Neuronal stem cell (in vitro differentiated cells): ENCODE measurements around the gene POC1A.

Experiments used
- DNase-seq: peaks from one replicate; pipeline ENCODE4 v3.0.0-alpha.2; 2013; ENCODE audit warnings: low spot score
- H2AFZ ChIP-seq: one replicate; pipeline ENCODE4 v1.6.1; 2013; ENCODE audit warnings: mild to moderate bottlenecking, low read length, inconsistent platforms
- H2AK5ac ChIP-seq: 2 replicates; pipeline ENCODE4 v1.6.1; 2013; ENCODE audit warnings: low read depth, mild to moderate bottlenecking, inconsistent platforms, low read length, moderate library complexity, mixed read lengths
- H2BK120ac ChIP-seq: 2 replicates; pipeline ENCODE4 v1.6.1; 2013; ENCODE audit warnings: low read depth, mild to moderate bottlenecking, inconsistent platforms, low read length, moderate library complexity, mixed read lengths
- H2BK12ac ChIP-seq: one replicate; pipeline ENCODE4 v1.6.1; 2013; ENCODE audit warnings: low read length, inconsistent platforms
- H2BK15ac ChIP-seq: 2 replicates; pipeline ENCODE4 v1.6.1; 2013; ENCODE audit warnings: mild to moderate bottlenecking, low read length, inconsistent platforms, mixed read lengths
- H2BK5ac ChIP-seq: one replicate; pipeline ENCODE4 v1.6.1; 2013; ENCODE audit warnings: inconsistent platforms, mild to moderate bottlenecking, low read length, moderate library complexity
- H3K14ac ChIP-seq: one replicate; pipeline ENCODE4 v1.6.1; 2013; ENCODE audit warnings: low read length, inconsistent platforms
- H3K18ac ChIP-seq: 2 replicates; pipeline ENCODE4 v1.6.1; 2013; ENCODE audit warnings: low read length, inconsistent platforms
- H3K23ac ChIP-seq: 2 replicates; pipeline ENCODE4 v1.6.1; 2013; ENCODE audit warnings: low read depth, mild to moderate bottlenecking, mixed read lengths, low read length, inconsistent platforms; ENCODE audit not compliant: poor library complexity
- H3K27ac ChIP-seq: replicated peaks from 3 replicates; pipeline ENCODE4 v1.5.1; 2013; ENCODE audit warnings: low read length, inconsistent platforms
- H3K27me3 ChIP-seq, 3 experiments: 2 replicates each; pipeline ENCODE4 v1.6.1; 2013; ENCODE audit warnings: low read length in 3 of 3, mild to moderate bottlenecking in 2 of 3, inconsistent platforms in 1 of 3, low read depth in 1 of 3, mixed read lengths in 1 of 3, moderate library complexity in 1 of 3; ENCODE audit not compliant: control insufficient read depth in 3 of 3, insufficient read depth in 3 of 3
- H3K36me3 ChIP-seq, 2 donors: replicated peaks in 1 of 2; 2 replicates each; pipeline ENCODE4 v1.6.1; 2013; ENCODE audit warnings: low read length in 2 of 2; ENCODE audit not compliant: control insufficient read depth in 2 of 2, insufficient read depth in 2 of 2
- H3K4ac ChIP-seq: 2 replicates; pipeline ENCODE4 v1.6.1; 2013; ENCODE audit warnings: inconsistent platforms, mild to moderate bottlenecking, low read length, moderate library complexity
- H3K4me1 ChIP-seq, 2 donors: 1 replicate in 1 of 2; 2 replicates in 1 of 2; pipeline ENCODE4 v1.6.1; 2013; ENCODE audit warnings: low read length in 2 of 2, low read depth in 1 of 2; ENCODE audit not compliant: control insufficient read depth in 2 of 2, insufficient read depth in 1 of 2
- H3K4me2 ChIP-seq: one replicate; pipeline ENCODE4 v1.6.1; 2013; ENCODE audit warnings: mild to moderate bottlenecking, low read length, inconsistent platforms; ENCODE audit not compliant: insufficient read depth, poor library complexity, severe bottlenecking
- H3K4me3 ChIP-seq, 2 donors: 2 replicates each; pipeline ENCODE4 v1.5.1; 2013; ENCODE audit warnings: low read length in 2 of 2, mild to moderate bottlenecking in 2 of 2, inconsistent platforms in 1 of 2, moderate library complexity in 1 of 2
- H3K79me1 ChIP-seq: one replicate; pipeline ENCODE4 v1.6.1; 2013; ENCODE audit warnings: low read depth, mild to moderate bottlenecking, inconsistent platforms, low read length, moderate library complexity
- H3K9ac ChIP-seq: one replicate; pipeline ENCODE4 v1.6.1; 2013; ENCODE audit warnings: mild to moderate bottlenecking, low read depth, low read length, inconsistent platforms; ENCODE audit not compliant: poor library complexity
- H3K9me3 ChIP-seq, 2 donors: replicated peaks in 1 of 2; 2 replicates each; pipeline versions ENCODE3 to v1.6.1; 2013; ENCODE audit warnings: low read length in 2 of 2, mild to moderate bottlenecking in 2 of 2, inconsistent platforms in 1 of 2, low read depth in 1 of 2, mixed read lengths in 1 of 2, moderate library complexity in 1 of 2; ENCODE audit not compliant: control insufficient read depth in 2 of 2, insufficient read depth in 1 of 2
- H4K8ac ChIP-seq: one replicate; pipeline ENCODE4 v1.6.1; 2013; ENCODE audit warnings: low read depth, mild to moderate bottlenecking, inconsistent platforms, low read length, moderate library complexity
- H4K91ac ChIP-seq: one replicate; pipeline ENCODE4 v1.6.1; 2013; ENCODE audit warnings: low read length, low read depth, mild to moderate bottlenecking, inconsistent platforms; ENCODE audit not compliant: poor library complexity
- WGBS, 2 donors: extraction: QIAGEN DNeasy Blood & Tissue Kit; methylation state at CpG; one replicate each; pipeline ENCODE4 v1.1.7; 2013; ENCODE audit warnings: missing lambda C conversion rate in 2 of 2, mixed read lengths in 1 of 2; ENCODE audit not compliant: insufficient read length in 2 of 2, insufficient replicate concordance in 1 of 2; ENCODE audit errors: extremely low coverage in 2 of 2; 5-methylcytosine and 5-hydroxymethylcytosine counted together

POC1A gene

DNA sequence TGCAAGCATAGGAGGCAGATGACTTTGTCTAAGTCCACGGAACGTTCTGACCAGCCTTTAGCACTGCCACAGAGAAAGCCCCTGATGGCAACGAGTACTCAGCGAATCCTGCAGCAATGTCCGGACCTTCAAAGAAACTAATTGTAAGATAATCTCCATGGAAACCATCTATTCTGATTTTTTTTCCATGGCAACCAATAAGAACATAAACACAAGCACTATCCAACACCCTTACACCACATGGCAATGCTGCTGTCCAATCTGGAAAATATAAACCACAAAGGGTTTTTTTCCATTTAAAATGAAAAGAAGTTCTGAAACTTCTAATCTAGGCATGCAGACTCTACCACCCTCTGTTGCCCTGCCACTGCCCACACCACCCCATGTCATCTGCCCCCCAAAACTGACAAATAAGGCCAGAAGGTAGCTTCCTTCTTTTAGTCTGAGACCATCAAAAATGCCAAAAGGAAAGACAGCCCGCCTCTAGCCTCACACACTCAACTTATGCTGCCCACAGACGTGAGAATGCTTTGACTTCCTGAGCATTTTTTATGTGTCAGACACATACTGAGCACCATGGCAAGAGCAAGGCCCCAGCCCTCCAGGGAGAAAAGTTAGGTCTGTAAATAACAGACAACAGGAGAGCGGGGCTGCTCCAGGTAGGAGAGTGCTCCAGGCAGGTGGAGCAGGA lies 44.5 kb downstream of the POC1A start:
- no CpG with 5 or more reads among the region's 8 CpGs for WGBS, 2 donors
- H3K9ac ChIP-seq: peak overlapping the region; percentile 30
- H2AK5ac ChIP-seq: no peak overlapping the region
- H2AFZ ChIP-seq: no peak overlapping the region
- H3K4me1 ChIP-seq: peaks cover 0 to 2% of the 10 kb centered on the region in 2 donors
- H2BK12ac ChIP-seq: no peak overlapping the region
- no peak overlapping the region for H2BK5ac ChIP-seq
- no peak for DNase-seq
- H3K23ac ChIP-seq: peak overlapping the region; percentile 17
- no peak overlapping the region for H4K8ac ChIP-seq
- no peak overlapping the region for H3K4me3 ChIP-seq
- peaks cover 21 to 70% of the 10 kb centered on the region in 2 donors for H3K36me3 ChIP-seq
- H3K4ac ChIP-seq: no peak overlapping the region
- no peak overlapping the region for H4K91ac ChIP-seq
- no peak overlapping the region for H3K18ac ChIP-seq
- peaks cover 0 to 2% of the 10 kb centered on the region in 2 donors for H3K9me3 ChIP-seq
- H3K27me3 ChIP-seq: no peaks in the 10 kb centered on the region
- H3K4me2 ChIP-seq: no peak overlapping the region
- no peak overlapping the region for H2BK120ac ChIP-seq
- H3K79me1 ChIP-seq: no peaks in the 10 kb centered on the region
- no peak overlapping the region for H3K27ac ChIP-seq
- H3K14ac ChIP-seq: no peak overlapping the region
- no peak overlapping the region for H2BK15ac ChIP-seq

DNA sequence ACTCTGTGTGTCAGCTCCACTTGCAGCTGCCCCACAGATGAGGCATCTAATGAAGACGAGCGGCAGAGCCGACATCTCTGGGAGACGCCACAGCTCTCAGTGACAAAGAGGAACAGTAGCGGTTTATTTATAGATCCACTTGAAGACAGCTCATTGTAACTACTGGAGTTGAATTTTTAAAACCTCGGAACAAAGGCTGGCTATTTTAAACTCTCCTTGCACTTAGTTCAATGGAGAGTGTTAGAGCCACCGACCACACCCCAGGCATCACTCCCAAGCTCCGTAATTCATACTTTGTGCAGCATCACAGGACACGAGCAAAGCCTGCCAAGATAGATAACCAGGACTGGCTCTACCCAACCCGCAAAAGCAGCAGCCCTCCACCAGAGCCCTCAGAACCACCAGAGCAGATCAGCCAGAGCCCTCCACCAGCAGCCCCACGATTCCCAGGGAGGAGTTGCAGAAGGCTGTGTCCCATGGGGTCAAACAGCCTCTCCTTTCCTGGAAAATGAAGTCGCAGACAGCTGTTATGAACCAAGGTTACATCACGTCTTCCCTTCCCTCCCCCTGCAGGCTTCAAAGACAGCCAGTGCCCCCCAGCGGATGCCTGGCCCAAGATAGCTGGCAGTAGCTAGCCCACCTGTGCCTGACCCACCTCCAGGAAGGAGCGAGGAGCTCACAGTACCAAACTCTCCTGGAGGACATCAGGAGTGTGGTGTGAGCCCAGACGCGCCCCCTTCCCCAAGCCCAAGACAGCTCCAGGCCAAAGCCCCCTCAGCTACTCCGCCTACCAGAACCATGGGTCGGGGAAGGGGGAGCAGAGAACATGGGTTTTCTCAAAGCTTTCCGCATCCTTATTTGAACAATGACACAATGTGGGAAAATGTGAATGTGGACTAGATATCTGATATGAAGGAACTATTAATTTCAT lies 45.7 kb downstream of the POC1A start:
- Histone ChIP-seq H3K27ac (no peak overlapping the region), H3K9ac (no peak overlapping the region), H3K14ac (no peak overlapping the region), H3K9me3 (peaks cover 0 to 2% of the 10 kb centered on the region in 2 donors), H2AFZ (no peak overlapping the region), H3K23ac (no peak overlapping the region), H3K79me1 (no peaks in the 10 kb centered on the region), H2BK15ac (no peak overlapping the region), H2BK12ac (no peak overlapping the region), H3K4me1 (peaks cover 0 to 2% of the 10 kb centered on the region in 2 donors), H3K4me2 (no peak overlapping the region), H3K4ac (no peak overlapping the region), H2BK120ac (no peak overlapping the region), H2BK5ac (no peak overlapping the region), H3K18ac (no peak overlapping the region), H3K36me3 (peaks cover 19 to 73% of the 10 kb centered on the region in 2 donors), H3K27me3 (no peaks in the 10 kb centered on the region), H4K91ac (no peak overlapping the region), H4K8ac (no peak overlapping the region), H3K4me3 (peak overlapping the region in 1 of 2 donors; percentile 14), H2AK5ac (no peak overlapping the region)
- no CpG with 5 or more reads among the region's 20 CpGs for WGBS, 2 donors
- no peak for DNase-seq

DNA sequence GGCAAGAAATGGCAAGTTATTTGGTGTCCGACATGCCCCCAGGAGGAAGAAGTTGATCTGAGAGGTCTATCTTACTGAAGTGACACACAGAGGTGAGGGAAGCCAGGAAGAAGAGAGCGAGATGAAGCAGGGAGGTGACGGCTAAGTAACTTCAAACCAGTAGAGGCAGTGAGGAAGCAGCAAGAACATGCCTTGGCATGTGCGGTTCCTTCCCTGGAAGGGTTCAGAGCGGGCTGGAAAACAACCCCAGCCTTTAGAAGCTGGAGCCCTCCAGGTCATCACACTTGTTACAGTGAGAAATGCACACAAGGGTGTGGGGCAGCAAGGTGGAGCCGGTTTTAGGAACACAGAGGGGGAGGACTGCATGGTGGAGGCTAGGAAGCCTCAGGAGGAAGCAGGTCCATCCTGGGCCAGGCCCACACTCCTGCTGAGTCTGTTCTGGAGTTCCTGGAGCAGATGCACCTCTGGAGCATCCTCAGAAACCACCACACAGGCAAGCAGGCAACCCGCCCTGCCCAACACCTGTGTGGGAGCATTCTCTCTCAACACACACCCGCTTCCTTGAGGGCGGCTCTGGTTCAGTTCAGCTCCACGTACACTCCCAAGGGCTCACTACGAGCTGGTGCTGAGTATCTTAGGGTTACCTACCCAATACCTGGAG lies 47.1 kb downstream of the POC1A start:
- Histone ChIP-seq H3K4ac (no peak overlapping the region), H2BK120ac (no peak overlapping the region), H3K23ac (peak overlapping the region; percentile 70), H3K14ac (no peak overlapping the region), H3K9ac (peak overlapping the region; percentile 50), H3K79me1 (no peaks in the 10 kb centered on the region), H3K27me3 (no peaks in the 10 kb centered on the region), H3K4me2 (no peak overlapping the region), H4K91ac (no peak overlapping the region), H2BK15ac (no peak overlapping the region), H3K4me1 (peaks cover 0 to 2% of the 10 kb centered on the region in 2 donors), H3K18ac (no peak overlapping the region), H3K36me3 (peaks cover 20 to 69% of the 10 kb centered on the region in 2 donors), H3K27ac (no peak overlapping the region), H3K9me3 (peaks cover 0 to 7% of the 10 kb centered on the region in 2 donors), H2BK5ac (peak overlapping the region; percentile 79), H2AK5ac (no peak overlapping the region), H4K8ac (no peak overlapping the region), H3K4me3 (no peak overlapping the region), H2AFZ (no peak overlapping the region), H2BK12ac (no peak overlapping the region)
- DNase-seq: no peak
- no CpG with 5 or more reads among the region's 11 CpGs for whole genome bisulfite sequencing, 2 donors
